Effector memory CD4-positive, alpha-beta T cell (primary cell): Measurements from ENCODE around the gene WDHD1.
"Not testable (repeated sequence)": the region's sequence is repeated elsewhere in the genome, so short reads cannot be mapped to it uniquely, and the experiment has no call there.

Experiments used
- DNase-seq, 3 donors: peaks; one replicate each; pipeline ENCODE4 v3.0.0-alpha.2; 2020
- H3K27ac ChIP-seq: 2 replicates; pipeline ENCODE4 v1.7.0; 2013; ENCODE audit warnings: mild to moderate bottlenecking, low read length, moderate library complexity; ENCODE audit not compliant: insufficient read depth, poor library complexity, severe bottlenecking
- H3K27me3 ChIP-seq: replicated peaks from 2 replicates; pipeline ENCODE4 v1.7.0; 2013; ENCODE audit warnings: mild to moderate bottlenecking, low read length; ENCODE audit not compliant: insufficient read depth, control insufficient read depth, poor library complexity, severe bottlenecking
- H3K36me3 ChIP-seq: 2 replicates; pipeline ENCODE4 v1.7.0; 2013; ENCODE audit warnings: mild to moderate bottlenecking, low read length, moderate library complexity; ENCODE audit not compliant: control insufficient read depth, insufficient read depth
- H3K4me1 ChIP-seq: 2 replicates; pipeline ENCODE4 v1.7.0; 2013; ENCODE audit warnings: low read length, mild to moderate bottlenecking; ENCODE audit not compliant: control insufficient read depth, insufficient read depth, poor library complexity, severe bottlenecking
- H3K4me3 ChIP-seq: 2 replicates; pipeline ENCODE4 v1.7.0; 2013; ENCODE audit warnings: low read length, low read depth, mild to moderate bottlenecking; ENCODE audit not compliant: insufficient read depth, poor library complexity, severe bottlenecking
- H3K9me3 ChIP-seq: 2 replicates; pipeline ENCODE4 v1.7.0; 2013; ENCODE audit warnings: mild to moderate bottlenecking, low read length, moderate library complexity; ENCODE audit not compliant: control insufficient read depth

The WDHD1 gene

DNA sequence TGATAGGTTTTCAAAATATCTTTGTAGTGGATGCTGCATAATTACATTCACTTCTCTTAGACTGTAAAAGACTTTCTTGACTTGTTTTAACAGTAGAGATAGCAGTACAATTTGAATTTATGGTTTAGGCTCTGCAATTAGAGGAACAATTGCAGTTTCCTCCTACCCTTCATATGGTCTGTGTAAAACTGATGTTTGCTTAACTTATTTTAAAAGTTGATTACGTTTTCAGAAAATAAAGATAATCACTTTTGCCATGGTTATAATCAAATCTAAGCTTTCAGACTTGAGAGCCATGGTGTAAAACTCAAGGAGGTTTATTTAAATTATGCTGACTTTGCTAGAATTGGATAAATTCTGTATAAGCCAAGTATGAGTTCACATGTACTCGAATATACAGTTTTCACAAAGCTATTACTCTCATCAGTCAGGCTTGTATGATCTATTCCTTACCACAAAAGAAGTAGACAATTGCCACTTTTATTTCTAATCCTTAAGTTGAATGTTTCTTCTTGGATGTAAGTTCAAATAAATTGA, 22.1 kb upstream of the WDHD1 start:
- Histone ChIP-seq H3K4me1 (peaks cover 9% of the 10 kb centered on the region), H3K27ac (no peak overlapping the region), H3K4me3 (no peak overlapping the region), H3K27me3 (no peaks in the 10 kb centered on the region), H3K9me3 (no peaks in the 10 kb centered on the region), H3K36me3 (peaks cover 5% of the 10 kb centered on the region)
- DNase-seq: no peak

DNA sequence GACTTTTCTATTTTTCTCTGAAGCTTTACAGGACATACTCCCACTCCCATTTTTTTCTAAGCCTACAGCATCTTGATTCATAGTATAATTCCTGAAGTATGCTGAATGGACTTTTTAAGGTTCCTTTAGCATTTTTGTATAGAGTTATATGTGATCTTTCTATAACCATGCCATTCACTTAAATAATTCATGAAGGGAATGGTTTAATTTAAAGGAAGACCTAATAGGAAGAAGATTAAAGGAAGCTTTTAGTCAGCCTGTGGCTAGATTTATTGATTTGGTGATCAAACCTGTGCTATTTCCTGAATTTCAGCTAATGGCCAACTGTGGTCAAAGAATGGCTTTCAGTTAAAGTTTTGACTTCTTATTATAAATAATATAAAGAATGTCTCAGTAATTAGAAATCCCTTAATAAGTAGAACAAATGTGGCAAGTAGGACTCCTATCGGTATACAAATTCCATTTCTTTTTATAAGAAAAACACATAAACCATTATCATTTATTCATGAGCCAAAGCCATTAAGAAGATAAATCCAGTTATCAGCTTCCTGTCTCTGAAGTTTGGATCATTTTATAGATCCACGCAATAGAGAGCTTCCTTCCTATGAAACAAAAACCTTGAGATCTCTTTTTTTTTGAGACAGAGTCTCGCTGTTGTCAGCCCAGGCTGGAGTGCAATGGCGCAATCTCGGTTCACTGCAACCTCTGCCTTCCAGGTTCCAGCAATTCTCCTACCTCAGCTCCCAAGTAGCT, 20.6 kb upstream of the WDHD1 start:
- H3K9me3 ChIP-seq: no peaks in the 10 kb centered on the region
- DNase-seq: no peak
- no peak overlapping the region for H3K4me3 ChIP-seq
- H3K27ac ChIP-seq: no peak overlapping the region
- peaks cover 12% of the 10 kb centered on the region for H3K36me3 ChIP-seq
- no peaks in the 10 kb centered on the region for H3K4me1 ChIP-seq
- H3K27me3 ChIP-seq: no peaks in the 10 kb centered on the region

DNA sequence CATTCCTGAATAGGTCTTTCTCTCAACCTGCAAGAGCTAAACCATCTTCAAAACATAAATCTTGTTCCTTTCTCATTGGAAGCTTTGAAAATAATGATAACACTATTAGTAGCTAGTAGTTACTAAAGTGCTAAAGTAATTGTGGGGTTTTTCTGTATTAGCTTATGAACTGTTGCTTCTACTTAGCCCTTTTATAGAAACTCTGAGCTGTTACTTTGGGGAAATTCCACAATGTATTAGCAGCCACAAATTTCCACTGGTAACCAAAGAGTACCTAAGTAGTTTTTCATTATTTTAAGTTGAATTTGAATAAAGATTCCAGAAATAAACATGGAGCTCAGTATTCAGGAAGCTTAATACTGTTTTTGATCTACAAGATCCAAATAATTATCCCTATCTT, 18.2 kb upstream of the WDHD1 start:
- Histone ChIP-seq H3K4me1 (no peaks in the 10 kb centered on the region), H3K9me3 (no peaks in the 10 kb centered on the region), H3K4me3 (no peak overlapping the region), H3K36me3 (peaks cover 12% of the 10 kb centered on the region), H3K27me3 (no peaks in the 10 kb centered on the region), H3K27ac (no peak overlapping the region)
- DNase-seq: no peak

DNA sequence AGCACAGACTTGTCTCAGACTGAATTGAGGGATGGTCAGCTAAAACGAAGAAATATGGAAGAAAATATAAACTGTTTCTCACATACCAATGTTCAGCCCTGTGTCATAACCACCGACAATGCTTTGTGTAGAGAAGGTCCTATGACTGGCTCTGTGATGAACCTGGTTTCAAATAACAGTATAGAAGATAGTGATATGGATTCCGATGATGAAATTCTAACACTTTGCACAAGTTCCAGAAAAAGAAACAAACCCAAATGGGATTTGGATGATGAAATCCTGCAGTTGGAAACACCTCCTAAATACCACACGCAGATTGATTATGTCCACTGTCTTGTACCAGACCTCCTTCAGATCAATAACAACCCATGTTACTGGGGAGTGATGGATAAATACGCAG, 16.6 kb upstream of the WDHD1 start:
- Histone ChIP-seq H3K27me3 (no peaks in the 10 kb centered on the region), H3K9me3 (no peaks in the 10 kb centered on the region), H3K27ac (no peak overlapping the region), H3K36me3 (peaks cover 12% of the 10 kb centered on the region), H3K4me1 (no peaks in the 10 kb centered on the region), H3K4me3 (no peak overlapping the region)
- no peak for DNase-seq

DNA sequence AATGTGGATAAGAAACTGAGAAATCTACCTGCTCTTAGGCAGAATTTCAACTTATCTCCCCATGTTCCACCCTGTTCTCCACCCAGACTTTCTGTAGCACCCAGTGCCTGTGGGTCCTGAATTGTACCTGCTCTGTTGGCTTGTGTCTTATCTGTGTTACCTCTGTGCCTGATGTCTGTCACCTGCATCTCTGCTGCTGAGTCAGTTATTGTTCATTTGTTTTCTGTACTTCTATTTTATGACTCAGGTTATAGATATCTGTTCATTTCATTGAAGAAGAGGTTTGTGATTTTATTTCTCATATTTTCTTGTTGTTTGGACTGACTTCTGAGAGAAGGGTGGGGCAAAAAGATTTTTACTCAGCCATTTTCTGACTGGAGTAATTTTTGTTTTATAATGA, 11.8 kb upstream of the WDHD1 start:
- no peaks in the 10 kb centered on the region for H3K9me3 ChIP-seq
- H3K4me1 ChIP-seq: no peaks in the 10 kb centered on the region
- no peak overlapping the region for H3K27ac ChIP-seq
- H3K27me3 ChIP-seq: no peaks in the 10 kb centered on the region
- no peak overlapping the region for H3K4me3 ChIP-seq
- no peak for DNase-seq
- H3K36me3 ChIP-seq: peaks cover 18% of the 10 kb centered on the region

DNA sequence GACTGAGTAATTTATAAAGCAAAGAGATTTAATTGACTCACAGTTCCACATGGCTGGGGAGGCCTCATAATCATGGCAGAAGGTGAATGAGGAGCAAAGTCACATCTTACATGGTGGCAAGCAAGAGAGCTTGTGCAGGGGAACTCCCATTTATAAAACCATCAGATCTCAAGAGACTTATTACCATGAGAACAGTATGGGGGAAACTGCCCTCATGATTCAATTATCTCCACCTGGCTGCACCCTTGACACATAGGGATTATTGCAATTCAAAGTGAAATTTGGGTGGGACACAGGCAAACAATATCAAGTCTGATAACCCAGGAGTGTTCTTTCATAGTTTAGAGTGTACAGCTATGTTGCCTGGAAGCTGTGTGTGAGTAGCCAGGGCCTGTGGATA, 11.1 kb upstream of the WDHD1 start:
- not testable (repeated sequence) for H3K9me3 ChIP-seq, H3K4me1 ChIP-seq, DNase-seq, H3K27me3 ChIP-seq, H3K27ac ChIP-seq, H3K4me3 ChIP-seq
- H3K36me3 ChIP-seq: peaks cover 12% of the 10 kb centered on the region

DNA sequence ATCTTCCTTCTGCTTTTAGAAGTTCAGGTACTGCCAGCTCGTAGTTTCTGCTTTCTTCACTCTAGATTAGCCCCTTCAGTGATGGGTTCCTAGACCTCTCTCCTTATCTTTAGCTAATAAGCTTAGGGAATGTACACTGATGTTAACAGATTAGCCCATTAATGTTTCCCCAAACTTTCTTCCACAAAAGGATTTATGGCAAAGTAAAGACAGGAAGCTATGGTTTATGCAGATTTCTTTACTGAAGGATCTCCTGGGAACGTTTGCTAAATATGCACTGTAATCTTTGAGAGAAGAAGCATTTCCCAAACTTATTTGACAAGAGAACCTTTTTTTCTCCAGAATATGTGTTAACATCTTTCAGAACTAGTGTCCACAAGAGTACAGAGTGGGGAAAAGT, 4.3 kb upstream of the WDHD1 start:
- Histone ChIP-seq H3K4me3 (no peak overlapping the region), H3K36me3 (no peaks in the 10 kb centered on the region), H3K4me1 (peaks cover 8% of the 10 kb centered on the region), H3K27me3 (no peaks in the 10 kb centered on the region), H3K9me3 (no peaks in the 10 kb centered on the region), H3K27ac (no peak overlapping the region)
- no peak for DNase-seq

DNA sequence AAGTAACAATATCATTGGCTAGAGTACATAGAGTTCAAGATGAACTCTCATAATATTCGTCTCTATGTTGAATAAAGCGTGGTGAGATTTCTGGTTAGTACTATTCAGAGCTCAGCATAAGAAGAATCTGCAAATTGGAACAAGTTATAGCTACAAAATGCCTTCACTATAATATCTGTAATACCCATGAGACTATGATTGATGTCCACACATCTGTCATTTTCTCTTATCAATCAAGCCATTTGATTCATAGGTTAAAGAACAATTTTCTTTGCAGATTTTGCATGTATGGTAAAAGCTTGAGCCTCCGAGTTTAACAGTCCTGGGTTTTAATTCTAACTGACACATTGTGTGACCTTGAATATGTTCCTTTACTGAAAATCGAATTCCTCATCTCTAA, 1.6 kb upstream of the WDHD1 start:
- Histone ChIP-seq H3K4me3 (peak overlapping the region; percentile 78), H3K4me1 (peaks cover 8% of the 10 kb centered on the region), H3K36me3 (no peaks in the 10 kb centered on the region), H3K27ac (no peak overlapping the region), H3K27me3 (no peaks in the 10 kb centered on the region), H3K9me3 (no peaks in the 10 kb centered on the region)
- no peak for DNase-seq

DNA sequence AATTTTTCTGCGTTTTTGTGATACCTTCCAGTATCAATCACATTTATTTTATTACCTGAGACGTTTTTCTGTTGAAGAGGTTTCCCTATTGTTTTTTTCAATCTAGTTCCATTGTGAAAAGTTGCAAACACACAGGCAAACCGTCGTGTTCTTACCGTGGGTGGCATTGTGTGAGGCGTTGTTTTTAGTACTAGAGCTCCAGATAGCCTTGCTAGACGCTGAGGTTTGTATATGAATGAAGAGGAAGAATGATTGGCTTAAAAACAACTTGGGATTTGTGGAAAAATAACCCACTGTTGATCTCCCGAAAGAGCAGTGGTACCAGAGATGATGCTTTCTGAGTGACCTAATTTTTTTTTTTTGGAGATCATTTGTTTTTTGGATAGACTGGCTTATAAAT, 1.2 kb upstream of the WDHD1 start:
- H3K27ac ChIP-seq: no peak overlapping the region
- H3K27me3 ChIP-seq: no peaks in the 10 kb centered on the region
- DNase-seq: no peak
- H3K4me3 ChIP-seq: peak overlapping the region; percentile 78
- H3K36me3 ChIP-seq: no peaks in the 10 kb centered on the region
- H3K9me3 ChIP-seq: no peaks in the 10 kb centered on the region
- H3K4me1 ChIP-seq: peaks cover 8% of the 10 kb centered on the region

DNA sequence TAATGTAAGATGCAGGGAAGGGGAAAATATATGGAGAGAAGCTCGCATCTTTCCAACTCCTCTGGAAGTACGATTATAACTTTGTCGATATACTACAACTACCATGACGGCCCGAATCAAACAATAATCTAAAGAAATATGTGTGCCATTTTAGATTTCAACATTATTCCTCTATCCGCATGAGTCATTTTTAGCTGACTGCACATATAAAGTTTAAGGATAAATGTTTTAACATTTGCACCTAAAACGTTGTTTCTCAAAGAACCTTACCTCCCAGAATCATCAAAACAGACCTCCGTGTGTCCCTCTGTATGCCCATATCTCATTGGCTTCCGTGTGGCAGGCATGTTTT, 482 bp downstream of the WDHD1 start:
- DNase-seq: no peak

More for the DNA sequence above, 482 bp downstream of the WDHD1 start:
- peaks cover 8% of the 10 kb centered on the region for H3K4me1 ChIP-seq
- H3K27ac ChIP-seq: peak overlapping the region; percentile 83
- H3K27me3 ChIP-seq: no peaks in the 10 kb centered on the region
- H3K36me3 ChIP-seq: no peaks in the 10 kb centered on the region
- H3K4me3 ChIP-seq: peak overlapping the region; percentile 78
- H3K9me3 ChIP-seq: no peaks in the 10 kb centered on the region
